HL-60 (cell line): ENCODE results near the gene MED15.

Experiments
- CTCF ChIP-seq: IDR thresholded peaks from one replicate; pipeline ENCODE4 v1.5.1; 2011; ENCODE audit warnings: low read length, control low read depth, inconsistent platforms; ENCODE audit not compliant: insufficient read depth
- SPI1 ChIP-seq: IDR thresholded peaks from 2 replicates; pipeline ENCODE4 v1.6.1; 2012; ENCODE audit warnings: low read depth, mild to moderate bottlenecking, borderline replicate concordance

- TF ChIP-seq CTCF, result no peak
- TF ChIP-seq SPI1, result no peak
These were observed 19.4 kb downstream of the MED15 start for GRCh38 chr22:20526628-20527355.
